GM18499 (cell line): Measurements from ENCODE around the gene SGPP2.

Experiments
- ATAC-seq: cut with Tn5 transposase; IDR thresholded peaks from one replicate; pipeline ENCODE4 v1.9.1; 2021; ENCODE audit warnings: moderate number of reproducible peaks; ENCODE audit not compliant: insufficient read depth, unreplicated experiment

Gene SGPP2

GRCh38 chr2:222518570-222519381 is 94.4 kb downstream of the SGPP2 start:
- ATAC-seq, result no peak

- peak; percentile 84 for ATAC-seq
Observed at GRCh38 chr2:222521099-222521498, 96.8 kb downstream of the SGPP2 start.

GRCh38 chr2:222522082-222522481 is 97.7 kb downstream of the SGPP2 start:
- no peak for ATAC-seq

- ATAC-seq, result no peak
Observed at GRCh38 chr2:222523783-222524544, 99.6 kb downstream of the SGPP2 start.

- no peak for ATAC-seq
Observed at GRCh38 chr2:222525811-222526210, 101.5 kb downstream of the SGPP2 start.

GRCh38 chr2:222526480-222527277 is 102.3 kb downstream of the SGPP2 start:
- ATAC-seq, result no peak

GRCh38 chr2:222532315-222532714 is 108.0 kb downstream of the SGPP2 start:
- ATAC-seq, result no peak

GRCh38 chr2:222535477-222535876 is 111.1 kb downstream of the SGPP2 start:
- ATAC-seq, result no peak

- no peak for ATAC-seq
Observed at GRCh38 chr2:222538535-222538934, 114.2 kb downstream of the SGPP2 start.

GRCh38 chr2:222544661-222545060 is 120.3 kb downstream of the SGPP2 start:
- ATAC-seq, result no peak

GRCh38 chr2:222545823-222546795 is 121.8 kb downstream of the SGPP2 start:
- no peak for ATAC-seq

- ATAC-seq, result no peak
Observed at GRCh38 chr2:222547083-222547482, 122.7 kb downstream of the SGPP2 start.

- ATAC-seq, result no peak
Observed at GRCh38 chr2:222548992-222549391, 124.6 kb downstream of the SGPP2 start.

GRCh38 chr2:222554517-222554916 is 130.2 kb downstream of the SGPP2 start:
- no peak for ATAC-seq

- ATAC-seq, result no peak
Observed at GRCh38 chr2:222561151-222561550, 136.8 kb downstream of the SGPP2 start.

GRCh38 chr2:222561817-222562645 is 137.7 kb downstream of the SGPP2 start:
- ATAC-seq, result peak; percentile 79

GRCh38 chr2:222563106-222563718 is 138.9 kb downstream of the SGPP2 start:
- ATAC-seq, result no peak

GRCh38 chr2:222563936-222564335 is 139.6 kb downstream of the SGPP2 start:
- ATAC-seq, result no peak
